Colonic mucosa (tissue), 4 donors: Measurements from ENCODE around the gene SNAI1. TPM values are rescaled to one million over a fixed set of nuclear protein-coding genes. Genes with fewer than 3 reads are reported as not detected.
A peak's percentile ranks its signal among the peaks of the same experiment; 100 is the strongest.

Experiments
- DNase-seq: peaks from one replicate; pipeline ENCODE4 v3.0.0-alpha.2; 2020
- H3K27ac ChIP-seq: fragments of 200-600 bp; one replicate; pipeline ENCODE4 v1.8.0; 2021
- H3K27me3 ChIP-seq: fragments of 200-600 bp; one replicate; pipeline ENCODE4 v1.8.0; 2021
- H3K36me3 ChIP-seq: fragments of 200-600 bp; one replicate; pipeline ENCODE4 v1.8.0; 2021
- H3K4me1 ChIP-seq: fragments of 200-600 bp; one replicate; pipeline ENCODE4 v1.8.0; 2021; ENCODE audit warnings: mild to moderate bottlenecking
- H3K4me3 ChIP-seq: fragments of 200-600 bp; one replicate; pipeline ENCODE4 v1.8.0; 2021
- H3K9ac ChIP-seq, 2 donors: one replicate each; pipeline ENCODE4 v1.7.0; 2013; ENCODE audit warnings: control low read depth in 2 of 2, low read depth in 2 of 2, low read length in 2 of 2
- H3K9me3 ChIP-seq: fragments of 200-600 bp; one replicate; pipeline ENCODE4 v1.8.0; 2021
- intact Hi-C: fragments of 100-400 bp; cut with DNase I; formaldehyde crosslinking; loops from one replicate; pipeline ENCODE4 v1.14.1; 2022
- total RNA-seq, 2 donors: library from RNA; stranded (reverse); fragmentation: NEBNext Ultra II Directional in 1 of 2; extraction: Animal tissue kit (Norgen Biotek cat#: 25700) in 1 of 2; gene quantifications; one replicate each; pipeline ENCODE4 v1.2.1, GENCODE V29; 2021
- TF ChIP-seq, protein P1 (sequence below): fragments of 200-600 bp; IDR thresholded peaks from one replicate; pipeline ENCODE4 v1.8.0; 2022; ENCODE audit warnings: antibody characterized with exemption, mild to moderate bottlenecking
- donor health status: healthy.
- donor health status: DM: no; HTN: no; CAD: no.
- donor health status: DM: no; HTN: no; CAD: no.

SNAI1 gene
- total RNA-seq, 2 donors from 2014 or later: 0.59 to 4.5 TPM

DNA sequence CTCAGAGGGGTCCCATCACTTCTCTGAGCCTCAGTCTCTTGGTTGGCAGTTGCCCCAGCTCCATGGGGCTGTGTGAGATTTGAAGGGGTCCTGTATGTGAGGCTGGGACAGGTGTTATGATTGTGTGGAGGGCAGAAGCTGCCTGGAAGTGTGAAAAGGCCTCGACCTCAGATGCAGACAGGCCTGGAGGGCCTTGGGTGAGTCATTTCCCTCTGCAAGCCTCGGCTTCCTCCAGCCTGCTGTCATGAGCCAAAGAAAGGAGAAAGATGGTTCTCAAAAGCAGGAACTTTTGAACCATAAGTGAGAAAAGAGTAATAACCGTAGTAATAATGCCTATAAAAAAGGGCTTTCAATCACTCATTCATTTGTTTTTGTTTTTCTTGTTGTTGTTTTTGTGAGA lies 37.5 kb downstream of the SNAI1 start:
- H3K36me3 ChIP-seq: no peaks in the 10 kb centered on the region
- no peaks in the 10 kb centered on the region for H3K9me3 ChIP-seq
- H3K4me3 ChIP-seq: no peak overlapping the region
- H3K27ac ChIP-seq: no peak overlapping the region
- TF ChIP-seq, protein P1, sequence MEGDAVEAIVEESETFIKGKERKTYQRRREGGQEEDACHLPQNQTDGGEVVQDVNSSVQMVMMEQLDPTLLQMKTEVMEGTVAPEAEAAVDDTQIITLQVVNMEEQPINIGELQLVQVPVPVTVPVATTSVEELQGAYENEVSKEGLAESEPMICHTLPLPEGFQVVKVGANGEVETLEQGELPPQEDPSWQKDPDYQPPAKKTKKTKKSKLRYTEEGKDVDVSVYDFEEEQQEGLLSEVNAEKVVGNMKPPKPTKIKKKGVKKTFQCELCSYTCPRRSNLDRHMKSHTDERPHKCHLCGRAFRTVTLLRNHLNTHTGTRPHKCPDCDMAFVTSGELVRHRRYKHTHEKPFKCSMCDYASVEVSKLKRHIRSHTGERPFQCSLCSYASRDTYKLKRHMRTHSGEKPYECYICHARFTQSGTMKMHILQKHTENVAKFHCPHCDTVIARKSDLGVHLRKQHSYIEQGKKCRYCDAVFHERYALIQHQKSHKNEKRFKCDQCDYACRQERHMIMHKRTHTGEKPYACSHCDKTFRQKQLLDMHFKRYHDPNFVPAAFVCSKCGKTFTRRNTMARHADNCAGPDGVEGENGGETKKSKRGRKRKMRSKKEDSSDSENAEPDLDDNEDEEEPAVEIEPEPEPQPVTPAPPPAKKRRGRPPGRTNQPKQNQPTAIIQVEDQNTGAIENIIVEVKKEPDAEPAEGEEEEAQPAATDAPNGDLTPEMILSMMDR: no peak
- no peak overlapping the region for H3K9ac ChIP-seq
- no peak for DNase-seq
- H3K4me1 ChIP-seq: no peaks in the 10 kb centered on the region
- intact Hi-C loops: no loop called here
- no peaks in the 10 kb centered on the region for H3K27me3 ChIP-seq

DNA sequence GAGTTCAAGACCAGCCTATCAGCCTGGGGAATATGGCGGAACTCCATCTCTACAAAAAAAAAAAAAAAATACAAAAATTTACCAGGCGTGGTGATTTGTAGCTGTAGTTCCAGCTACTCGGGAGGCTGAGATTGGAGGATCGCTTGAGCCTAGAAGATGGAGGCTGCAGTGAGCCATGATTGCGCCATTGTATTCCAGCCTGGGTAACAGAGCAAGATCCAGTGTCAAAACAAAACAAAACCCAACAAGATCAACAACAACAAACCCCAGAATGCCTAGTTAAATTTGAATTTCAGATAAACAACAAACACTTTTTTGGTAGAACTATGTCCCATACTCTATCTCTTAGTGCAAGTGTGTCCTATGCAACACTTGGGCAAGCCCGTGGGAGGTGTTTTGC lies 39.9 kb downstream of the SNAI1 start:
- Histone ChIP-seq H3K9me3 (no peaks in the 10 kb centered on the region), H3K4me1 (no peaks in the 10 kb centered on the region), H3K36me3 (no peaks in the 10 kb centered on the region), H3K9ac (no peak overlapping the region), H3K4me3 (no peak overlapping the region), H3K27me3 (no peaks in the 10 kb centered on the region), H3K27ac (no peak overlapping the region)
- DNase-seq: no peak
- intact Hi-C loops: no loop called here
- TF ChIP-seq, protein P1: no peak

DNA sequence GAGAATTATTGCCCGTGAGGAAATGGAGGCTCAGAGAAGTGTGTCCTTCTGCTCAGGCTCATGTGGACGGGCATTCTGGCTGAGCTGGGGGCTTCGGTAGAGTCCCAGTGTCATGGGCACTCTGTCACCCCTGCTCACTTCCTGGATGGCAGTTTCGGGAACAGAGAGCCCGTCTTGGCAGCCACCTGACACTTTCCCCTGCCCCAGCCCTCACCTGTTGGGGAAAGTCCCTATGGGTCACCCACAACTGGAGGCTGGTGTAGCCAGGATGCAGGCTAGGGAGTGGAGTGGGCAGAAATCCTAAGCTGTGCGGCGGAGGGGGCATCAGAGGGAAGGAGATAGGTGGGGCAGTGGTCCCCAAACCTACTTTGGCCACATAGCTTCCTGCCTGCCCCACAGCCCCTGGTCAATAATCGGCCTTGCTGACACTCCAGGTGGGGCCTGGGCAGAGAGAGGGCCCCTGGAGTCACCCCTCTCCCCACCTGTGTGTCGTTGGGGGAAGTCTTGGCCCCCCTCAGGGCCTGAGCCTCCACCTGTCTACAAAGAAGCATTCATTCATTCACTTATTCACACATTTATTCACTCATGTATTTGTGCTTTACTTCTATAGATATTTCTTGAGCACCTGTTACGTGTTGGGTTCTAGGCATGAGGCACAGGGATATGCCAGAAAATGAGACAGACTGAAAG lies 40.5 kb downstream of the SNAI1 start:
- TF ChIP-seq, protein P1: no peak
- intact Hi-C loops: no loop called here
- no peaks in the 10 kb centered on the region for H3K9me3 ChIP-seq
- no peaks in the 10 kb centered on the region for H3K36me3 ChIP-seq
- no peak overlapping the region for H3K4me3 ChIP-seq
- H3K27me3 ChIP-seq: no peaks in the 10 kb centered on the region
- H3K27ac ChIP-seq: no peak overlapping the region
- no peaks in the 10 kb centered on the region for H3K4me1 ChIP-seq
- no peak overlapping the region for H3K9ac ChIP-seq
- no peak for DNase-seq

DNA sequence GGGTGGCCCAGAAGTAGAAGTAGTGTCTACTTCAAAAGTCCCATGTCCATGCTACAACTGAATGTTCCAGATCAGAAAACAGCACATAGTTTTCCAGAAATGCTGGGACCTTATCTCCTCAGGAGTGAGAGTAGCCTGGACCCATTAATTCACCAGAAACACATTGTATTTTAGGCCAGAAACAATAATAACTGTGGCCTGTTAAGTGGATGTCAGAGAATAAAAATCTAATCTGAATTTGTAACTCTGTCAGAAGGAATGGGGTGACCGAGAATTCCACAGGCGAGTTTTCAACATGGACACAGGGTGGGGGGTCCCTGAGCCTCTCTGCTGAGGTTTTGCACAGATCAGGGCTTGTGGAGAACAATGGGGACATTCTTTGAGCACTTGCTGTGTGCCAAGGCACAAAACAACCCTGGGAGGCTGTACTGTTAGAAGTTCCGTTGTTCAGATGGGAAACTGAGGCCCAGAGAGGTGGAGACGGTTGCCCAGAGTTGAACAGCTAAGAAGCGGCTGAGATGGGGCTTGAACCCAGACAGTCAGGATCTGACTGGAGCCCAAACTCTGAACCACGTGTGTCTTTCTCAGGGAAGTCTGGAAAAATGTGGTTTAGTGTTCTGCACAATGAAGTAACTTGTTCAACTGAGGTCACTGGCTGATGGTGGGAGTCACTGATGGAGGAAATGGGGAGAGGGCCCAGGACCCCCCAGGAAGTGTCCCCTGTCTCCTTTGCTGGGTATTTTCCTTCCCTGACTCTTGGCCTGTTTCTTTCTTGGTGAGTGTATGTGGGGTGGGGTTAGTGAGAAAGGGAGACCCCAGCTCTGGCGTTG lies 44.2 kb downstream of the SNAI1 start:
- no peaks in the 10 kb centered on the region for H3K4me1 ChIP-seq
- H3K27ac ChIP-seq: no peak overlapping the region
- H3K36me3 ChIP-seq: no peaks in the 10 kb centered on the region
- intact Hi-C loops: no loop called here
- H3K27me3 ChIP-seq: no peaks in the 10 kb centered on the region
- no peaks in the 10 kb centered on the region for H3K9me3 ChIP-seq
- TF ChIP-seq, protein P1: no peak
- DNase-seq: no peak
- no peak overlapping the region for H3K4me3 ChIP-seq
- H3K9ac ChIP-seq: no peak overlapping the region

DNA sequence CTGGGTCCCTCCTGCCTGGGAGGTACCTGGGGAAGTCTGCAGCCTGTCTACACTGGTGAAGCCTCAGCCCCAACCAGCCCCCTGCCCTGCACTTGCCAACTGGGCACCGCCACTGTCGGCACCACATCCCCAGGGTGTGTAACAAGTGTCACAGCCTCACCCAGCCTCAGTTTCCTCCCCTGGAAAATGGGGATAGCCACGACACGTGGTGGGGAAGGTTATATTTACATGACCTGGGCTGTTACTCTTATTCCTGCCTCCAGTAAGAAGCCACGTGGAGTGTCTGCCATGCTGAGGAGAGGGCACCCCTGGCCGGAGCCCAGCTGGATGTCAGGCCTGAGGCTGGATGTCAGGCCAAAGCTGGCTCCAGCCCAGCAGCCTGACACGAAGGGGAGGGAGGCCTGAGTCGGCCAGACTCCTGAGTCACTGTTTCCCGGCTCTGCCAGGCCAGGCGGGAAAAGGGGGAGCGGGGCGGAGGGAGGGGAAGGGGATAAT lies 44.9 kb downstream of the SNAI1 start:
- no peaks in the 10 kb centered on the region for H3K36me3 ChIP-seq
- H3K27ac ChIP-seq: no peak overlapping the region
- H3K27me3 ChIP-seq: no peaks in the 10 kb centered on the region
- TF ChIP-seq, protein P1: no peak
- intact Hi-C loops: no loop called here
- no peaks in the 10 kb centered on the region for H3K9me3 ChIP-seq
- no peak overlapping the region for H3K9ac ChIP-seq
- no peaks in the 10 kb centered on the region for H3K4me1 ChIP-seq
- peak; percentile 30 for DNase-seq
- no peak overlapping the region for H3K4me3 ChIP-seq
